ENCODE data around the gene ROS1.

ROS1 gene

DNA sequence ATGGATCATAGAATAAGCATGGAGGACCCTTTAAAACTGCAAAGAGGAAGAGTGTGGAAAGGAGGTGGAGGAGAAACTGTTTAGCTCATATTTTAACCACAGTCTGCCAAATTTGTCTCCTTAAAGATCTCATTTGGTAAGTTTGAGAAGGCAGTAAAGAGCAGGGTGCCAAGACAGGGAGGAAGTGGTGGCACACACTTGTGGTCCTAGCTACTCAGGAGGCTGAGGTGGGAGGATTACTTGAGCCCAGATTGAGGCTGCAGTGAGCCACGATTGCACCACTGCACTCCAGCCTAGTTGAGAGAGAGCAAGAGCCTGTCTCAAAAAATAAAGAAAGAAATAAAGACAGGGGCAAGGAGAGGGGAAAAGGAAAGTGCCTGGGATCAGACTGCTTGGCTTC, 39.9 kb upstream of the ROS1 start:
- in situ Hi-C loops (cut with MboI; ENCODE audit: low sequenced_read_pairs, unreplicated experiment), result no loop called here
- TF ChIP-seq, protein P1, sequence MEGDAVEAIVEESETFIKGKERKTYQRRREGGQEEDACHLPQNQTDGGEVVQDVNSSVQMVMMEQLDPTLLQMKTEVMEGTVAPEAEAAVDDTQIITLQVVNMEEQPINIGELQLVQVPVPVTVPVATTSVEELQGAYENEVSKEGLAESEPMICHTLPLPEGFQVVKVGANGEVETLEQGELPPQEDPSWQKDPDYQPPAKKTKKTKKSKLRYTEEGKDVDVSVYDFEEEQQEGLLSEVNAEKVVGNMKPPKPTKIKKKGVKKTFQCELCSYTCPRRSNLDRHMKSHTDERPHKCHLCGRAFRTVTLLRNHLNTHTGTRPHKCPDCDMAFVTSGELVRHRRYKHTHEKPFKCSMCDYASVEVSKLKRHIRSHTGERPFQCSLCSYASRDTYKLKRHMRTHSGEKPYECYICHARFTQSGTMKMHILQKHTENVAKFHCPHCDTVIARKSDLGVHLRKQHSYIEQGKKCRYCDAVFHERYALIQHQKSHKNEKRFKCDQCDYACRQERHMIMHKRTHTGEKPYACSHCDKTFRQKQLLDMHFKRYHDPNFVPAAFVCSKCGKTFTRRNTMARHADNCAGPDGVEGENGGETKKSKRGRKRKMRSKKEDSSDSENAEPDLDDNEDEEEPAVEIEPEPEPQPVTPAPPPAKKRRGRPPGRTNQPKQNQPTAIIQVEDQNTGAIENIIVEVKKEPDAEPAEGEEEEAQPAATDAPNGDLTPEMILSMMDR (IDR thresholded peaks at IDR 0.05; ENCODE audit: borderline replicate concordance, control extremely low read depth, extremely low read depth, insufficient read depth, missing control alignments), result no peak
- no peak for DNase-seq (ENCODE audit: low spot score)

DNA sequence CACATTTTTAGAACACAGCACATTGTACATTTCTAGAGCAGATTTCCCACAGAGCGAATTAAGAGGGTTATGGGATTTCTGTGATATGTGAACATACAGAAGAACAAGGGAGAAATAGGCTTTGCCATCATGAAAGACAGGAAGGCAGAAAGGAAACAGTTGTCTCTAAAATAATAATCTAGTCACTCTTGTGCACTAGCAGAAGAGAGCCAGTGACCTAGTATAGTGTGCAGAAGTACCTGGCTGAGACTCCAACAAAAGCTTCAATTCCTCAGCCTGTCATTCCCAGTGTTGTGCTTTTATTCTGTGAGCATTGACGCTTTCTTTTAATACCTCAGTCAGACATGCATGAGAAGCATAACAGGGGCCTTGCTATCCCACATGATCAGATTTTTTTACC, 39.0 kb upstream of the ROS1 start:
- in situ Hi-C loops (cut with MboI; ENCODE audit: low sequenced_read_pairs, unreplicated experiment), result no loop called here
- TF ChIP-seq, protein P1 (IDR thresholded peaks at IDR 0.05; ENCODE audit: borderline replicate concordance, control extremely low read depth, extremely low read depth, insufficient read depth, missing control alignments), result no peak
- no peak for DNase-seq (ENCODE audit: low spot score)

DNA sequence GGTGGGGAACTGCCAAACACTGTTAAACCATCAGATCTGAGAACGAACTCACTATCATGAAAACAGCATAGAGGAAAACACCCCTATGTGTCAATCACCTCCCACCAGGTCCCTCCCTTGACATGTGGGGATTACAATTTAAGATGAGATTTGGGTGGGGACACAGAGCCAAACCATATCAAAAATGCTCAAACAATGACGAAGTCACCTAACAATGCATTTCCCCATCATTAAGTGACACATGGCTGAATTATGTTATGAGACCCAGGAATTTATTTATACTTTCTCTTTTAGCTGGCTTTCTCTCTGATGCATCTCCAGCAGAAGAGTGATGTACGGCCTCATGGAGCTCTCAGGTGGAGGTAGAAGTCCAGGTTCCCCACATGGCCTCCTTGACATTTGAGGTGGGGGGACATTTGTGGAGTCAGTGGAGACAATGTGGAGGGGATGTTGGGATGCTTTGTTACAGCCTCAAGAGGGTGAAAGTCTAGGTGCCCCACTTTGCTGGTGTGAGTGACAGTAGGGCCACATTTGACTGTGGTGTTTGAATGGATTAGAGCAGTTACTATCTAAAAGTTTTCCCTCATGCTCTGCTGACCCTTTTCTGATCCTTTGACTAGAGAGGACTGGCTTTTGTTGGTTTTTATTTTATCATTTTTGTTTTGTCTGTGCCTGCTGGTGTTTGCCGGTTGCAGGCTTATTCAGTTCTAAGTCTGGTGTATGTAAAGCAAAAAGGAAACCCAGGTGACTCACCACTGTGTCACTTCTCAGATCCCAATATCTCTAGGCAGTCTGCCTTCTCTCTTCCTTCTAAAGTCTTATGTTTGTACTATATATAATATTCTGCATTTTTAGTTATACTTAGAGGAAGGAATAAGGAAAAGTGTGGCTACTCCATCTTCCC, 38.3 kb upstream of the ROS1 start:
- DNase-seq (ENCODE audit: low spot score), result no peak

DNA sequence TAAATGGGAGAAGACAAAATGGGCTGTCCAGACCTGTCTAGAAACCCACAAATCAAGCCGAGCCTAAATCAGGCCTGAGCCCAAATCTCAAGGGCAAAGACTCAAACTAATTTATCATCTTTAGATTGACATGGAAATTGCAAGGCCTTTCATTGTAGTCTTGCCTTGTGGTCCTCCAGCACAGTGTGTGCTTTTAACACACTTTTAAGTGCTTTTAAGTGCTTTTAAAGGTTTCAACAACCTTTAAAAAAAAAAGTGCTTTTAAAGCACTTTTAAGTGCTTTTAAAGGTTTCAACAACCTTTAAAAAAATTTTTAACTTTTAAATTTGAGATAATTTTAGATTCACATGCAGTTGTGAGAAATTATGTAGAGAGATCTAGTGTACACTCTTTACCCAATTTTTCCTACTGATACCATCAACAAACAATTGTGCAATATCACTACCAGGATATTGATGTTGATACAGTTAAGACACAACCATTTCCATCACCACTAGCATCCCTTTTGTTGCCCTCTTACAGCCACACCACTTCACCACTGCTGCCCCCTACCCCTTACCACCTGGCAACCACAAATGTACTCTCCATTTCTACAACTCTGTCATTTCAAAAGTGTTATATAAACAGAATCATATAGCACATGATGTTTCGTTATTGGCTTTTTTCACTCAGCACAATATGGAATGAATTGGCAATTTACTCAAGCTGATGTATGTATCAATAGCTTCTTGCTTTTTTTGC, 33.6 kb upstream of the ROS1 start:
- no peak for DNase-seq (ENCODE audit: low spot score)
- TF ChIP-seq, protein P1 (IDR thresholded peaks at IDR 0.05; ENCODE audit: borderline replicate concordance, control extremely low read depth, extremely low read depth, insufficient read depth, missing control alignments), result no peak
- in situ Hi-C loops (cut with MboI; ENCODE audit: low sequenced_read_pairs, unreplicated experiment), result loop anchor here (10.0 kb wide), 1 partner anchor 375 kb away; no protein-coding TSS in a partner anchor

More for the DNA sequence above, 38.3 kb upstream of the ROS1 start:
- TF ChIP-seq, protein P1 (IDR thresholded peaks at IDR 0.05; ENCODE audit: borderline replicate concordance, control extremely low read depth, extremely low read depth, insufficient read depth, missing control alignments), result no peak
- in situ Hi-C loops (cut with MboI; ENCODE audit: low sequenced_read_pairs, unreplicated experiment), result no loop called here

DNA sequence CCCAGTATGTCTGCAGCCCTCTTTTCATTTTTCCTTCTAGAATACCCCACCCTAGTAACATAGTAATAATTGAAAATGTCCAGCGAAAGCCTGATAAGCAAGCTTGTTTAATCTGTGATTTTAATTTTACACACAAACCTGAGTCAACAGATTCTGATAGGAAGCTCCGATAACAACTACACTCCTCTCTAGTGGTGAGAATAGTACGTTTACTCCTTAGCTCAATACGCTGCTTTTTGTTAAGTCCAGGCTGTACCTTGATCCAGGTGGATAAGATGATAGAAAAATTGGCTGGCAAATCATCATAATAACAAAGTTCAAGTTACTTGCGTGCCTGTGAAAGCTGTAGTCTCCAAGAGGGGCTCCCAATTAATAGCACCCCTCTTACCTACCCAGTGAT, 31.3 kb upstream of the ROS1 start:
- TF ChIP-seq, protein P1 (IDR thresholded peaks at IDR 0.05; ENCODE audit: borderline replicate concordance, control extremely low read depth, extremely low read depth, insufficient read depth, missing control alignments), result no peak
- no peak for DNase-seq (ENCODE audit: low spot score)
- in situ Hi-C loops (cut with MboI; ENCODE audit: low sequenced_read_pairs, unreplicated experiment), result loop anchor here (10.0 kb wide), 1 partner anchor 378 kb away; no protein-coding TSS in a partner anchor

DNA sequence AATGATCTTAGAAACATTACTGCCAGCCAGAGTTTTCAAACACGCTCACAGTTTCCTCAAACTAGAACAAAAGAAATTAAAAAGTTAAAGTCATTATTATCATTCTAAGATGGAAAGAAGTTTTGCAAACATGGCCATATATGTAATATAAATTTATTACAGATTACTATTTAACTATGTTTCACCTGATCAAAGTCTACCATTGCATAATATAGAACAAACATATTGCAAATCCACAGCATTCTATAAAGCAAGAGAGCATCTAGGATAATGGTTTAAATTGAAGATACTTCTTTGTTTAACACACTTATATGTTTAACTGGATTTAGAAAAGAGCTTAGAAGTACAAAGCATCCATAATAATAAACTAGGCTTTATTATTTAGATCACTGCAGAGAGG, 30.5 kb upstream of the ROS1 start:
- no peak for DNase-seq (ENCODE audit: low spot score)
- TF ChIP-seq, protein P1 (IDR thresholded peaks at IDR 0.05; ENCODE audit: borderline replicate concordance, control extremely low read depth, extremely low read depth, insufficient read depth, missing control alignments), result no peak
- in situ Hi-C loops (cut with MboI; ENCODE audit: low sequenced_read_pairs, unreplicated experiment), result loop anchor here (10.0 kb wide), 1 partner anchor 379 kb away; no protein-coding TSS in a partner anchor
